IPS-NIHi7 (cell line): Measurements from ENCODE around the gene RGS9BP.
"Not testable (repeated sequence)": the region's sequence is repeated elsewhere in the genome, so short reads cannot be mapped to it uniquely, and the experiment has no call there.

Experiments
- DNase-seq: peaks from one replicate; pipeline ENCODE4 v3.0.0; 2012; ENCODE audit warnings: mixed read lengths; ENCODE audit errors: extremely low spot score

Gene RGS9BP, protein sequence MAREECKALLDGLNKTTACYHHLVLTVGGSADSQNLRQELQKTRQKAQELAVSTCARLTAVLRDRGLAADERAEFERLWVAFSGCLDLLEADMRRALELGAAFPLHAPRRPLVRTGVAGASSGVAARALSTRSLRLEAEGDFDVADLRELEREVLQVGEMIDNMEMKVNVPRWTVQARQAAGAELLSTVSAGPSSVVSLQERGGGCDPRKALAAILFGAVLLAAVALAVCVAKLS

DNA sequence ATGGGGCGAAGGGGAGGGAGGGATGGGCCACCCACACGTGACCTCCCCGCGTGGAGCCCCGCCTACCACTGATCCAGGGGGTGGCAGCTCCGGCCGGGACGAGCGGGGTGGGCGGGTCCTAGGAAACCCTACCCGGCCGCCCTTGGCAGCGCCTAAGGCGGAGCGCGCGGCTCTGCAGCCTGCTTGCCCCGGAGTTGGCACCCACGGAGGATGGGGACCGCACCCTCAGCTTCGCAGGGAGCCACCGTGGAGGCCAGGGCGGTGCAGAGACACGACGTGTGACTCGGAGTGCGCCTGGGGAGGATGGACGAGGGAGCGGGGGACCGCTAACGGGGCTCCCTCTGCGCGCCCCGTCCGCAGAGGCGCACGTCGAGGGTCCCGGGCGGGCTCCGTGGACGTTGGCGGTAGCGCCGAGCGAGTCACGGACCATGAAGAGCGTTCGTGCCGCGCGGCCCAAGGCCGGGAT is at the start of gene RGS9BP:
RGS9BP (plus strand) TSS at position 129 of the 466 bp plus-strand sequence. CDS start 416 bp downstream, outside the sequence.
- peak; percentile 47 for DNase-seq

DNA sequence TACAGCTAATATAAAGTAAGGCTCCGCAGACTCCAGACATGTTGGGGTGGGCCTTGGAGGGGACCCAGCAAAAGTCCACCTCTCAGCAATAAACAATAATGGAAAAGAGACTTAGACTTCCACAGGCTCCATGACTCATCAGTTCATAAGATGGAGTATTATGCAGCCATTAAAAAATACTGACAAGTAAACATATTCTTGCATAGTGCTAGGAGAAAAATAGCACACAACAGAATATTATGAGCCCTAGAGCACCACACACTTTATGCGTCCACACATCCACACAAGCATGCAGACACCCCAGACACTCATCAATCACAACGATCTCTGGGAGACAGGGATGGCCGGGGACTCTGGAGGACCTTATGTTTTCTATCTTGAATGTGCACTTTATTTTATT is 48.7 kb upstream of the RGS9BP start:
- DNase-seq = no peak

DNA sequence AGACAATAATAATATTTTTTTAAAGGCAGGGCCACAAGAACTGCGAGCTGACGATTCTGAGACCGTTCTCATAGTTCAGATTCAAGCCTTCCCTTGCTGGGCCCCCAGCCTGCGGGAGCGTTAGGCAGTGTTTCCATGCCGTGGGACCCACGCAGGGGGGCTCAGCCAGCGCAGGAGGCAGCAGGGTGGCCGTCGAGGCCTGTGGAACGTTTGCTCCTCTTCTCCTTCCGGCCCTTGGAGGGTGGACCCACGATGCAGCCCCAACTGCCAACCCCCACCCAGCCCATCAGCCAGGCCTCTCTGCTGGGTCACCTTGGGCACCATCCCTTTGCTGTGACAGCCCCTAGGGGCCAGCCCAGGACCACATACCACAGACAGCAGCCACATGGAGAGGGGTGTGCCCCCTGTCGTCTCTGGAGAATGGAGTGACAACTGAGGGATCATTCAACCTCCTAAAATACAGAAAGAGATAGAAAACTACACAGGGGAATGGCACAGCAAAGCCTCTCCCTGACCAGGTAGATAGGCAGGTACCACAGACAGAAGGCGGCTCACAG is 47.9 kb upstream of the RGS9BP start:
- DNase-seq = no peak

DNA sequence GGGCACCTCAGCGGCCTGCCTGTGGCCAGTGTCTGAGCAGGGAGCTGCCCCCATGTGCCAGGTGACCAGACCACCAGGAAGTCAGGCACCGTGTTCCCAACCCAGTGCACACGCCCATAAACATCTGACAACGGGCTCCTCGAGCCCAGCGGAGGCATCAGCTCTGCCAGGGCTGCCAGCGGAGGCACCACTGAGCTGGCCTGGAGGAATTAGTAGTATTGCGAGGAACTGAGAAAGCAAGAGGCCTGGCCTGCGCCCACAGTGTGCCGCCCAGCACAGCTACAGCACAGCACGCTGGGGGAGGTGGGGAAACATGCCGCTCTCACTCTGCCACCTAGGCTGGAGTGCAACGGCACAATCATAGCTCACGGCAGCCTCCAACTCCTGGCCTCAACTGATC is 45.3 kb upstream of the RGS9BP start:
- DNase-seq = no peak

DNA sequence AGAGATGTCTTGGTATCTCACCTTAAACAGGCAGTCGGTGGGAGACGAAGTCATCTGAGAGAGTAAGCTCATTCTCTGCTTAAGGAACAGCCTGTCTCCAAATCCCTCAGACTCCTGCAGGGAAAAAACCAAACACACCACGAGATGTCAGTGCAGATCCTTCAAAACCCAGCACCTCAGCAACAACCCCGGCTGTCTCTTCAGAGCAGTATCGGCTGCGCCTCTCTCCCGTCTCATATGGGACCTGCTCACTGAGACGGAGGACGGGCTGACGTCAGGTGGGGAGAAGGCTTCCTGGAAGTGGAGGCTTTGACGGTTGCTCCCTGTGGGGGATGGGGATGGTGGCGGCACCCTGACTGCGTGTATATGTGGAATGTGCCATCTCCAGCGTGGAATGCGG is 44.3 kb upstream of the RGS9BP start:
- DNase-seq = no peak

DNA sequence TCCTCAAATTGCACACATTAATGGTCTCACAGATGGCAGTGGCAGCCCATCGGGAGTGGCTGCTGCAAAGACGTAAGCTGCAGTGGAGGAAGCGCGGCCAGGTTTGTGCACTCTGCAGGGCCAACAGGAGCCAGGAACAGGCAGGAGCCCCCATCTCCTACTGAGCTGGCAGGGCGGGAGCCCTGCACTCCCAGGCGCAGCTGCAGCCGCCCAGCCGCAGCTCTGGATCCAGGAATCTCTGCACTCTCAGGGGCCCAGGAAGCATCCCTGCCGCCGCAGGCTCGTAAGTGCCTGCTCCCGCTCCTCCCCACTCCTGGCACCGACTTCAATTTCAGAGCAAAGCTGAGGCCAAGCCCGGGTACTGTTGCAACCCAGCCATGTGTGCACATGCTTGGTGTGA is 38.2 kb upstream of the RGS9BP start:
- no peak for DNase-seq

DNA sequence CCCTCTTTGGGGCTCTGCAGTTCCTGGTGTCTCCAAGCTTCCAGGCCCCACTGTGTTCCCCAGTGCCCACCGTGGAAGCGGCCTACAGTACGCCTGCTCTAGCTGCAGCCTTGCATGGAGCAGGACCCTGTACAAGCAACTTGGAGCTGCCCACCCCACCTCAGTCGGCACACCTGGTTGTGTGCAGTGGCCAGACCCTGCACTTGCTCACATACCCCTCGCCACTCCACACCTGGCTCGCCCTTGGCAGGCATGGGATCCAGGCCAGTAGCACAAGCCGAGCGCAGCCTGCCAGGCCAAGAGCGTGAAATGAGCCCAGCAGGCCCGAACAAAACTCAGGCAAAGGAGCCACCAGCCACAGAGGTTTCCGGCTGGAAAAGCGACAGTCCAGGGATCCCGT is 37.0 kb upstream of the RGS9BP start:
- DNase-seq = no peak

DNA sequence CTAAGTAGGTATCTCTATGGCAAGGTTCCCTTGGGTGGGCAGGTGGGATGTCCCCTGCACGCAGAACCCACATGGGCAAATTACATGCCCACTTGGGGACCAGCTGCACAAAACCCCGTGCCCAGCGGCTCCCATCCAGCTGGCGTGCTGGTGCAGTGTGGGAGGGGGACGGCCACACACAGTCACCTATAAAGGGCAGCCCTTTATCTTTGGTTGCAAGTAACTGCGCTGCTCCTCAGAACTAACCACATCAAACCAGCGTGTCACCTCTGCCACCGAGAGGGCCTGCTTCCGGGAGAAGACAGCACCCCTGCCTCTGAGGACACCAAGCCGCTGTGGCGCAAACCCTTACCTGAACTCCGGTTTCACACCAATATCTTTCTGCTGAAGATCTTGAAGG is 32.9 kb upstream of the RGS9BP start:
- no peak for DNase-seq

DNA sequence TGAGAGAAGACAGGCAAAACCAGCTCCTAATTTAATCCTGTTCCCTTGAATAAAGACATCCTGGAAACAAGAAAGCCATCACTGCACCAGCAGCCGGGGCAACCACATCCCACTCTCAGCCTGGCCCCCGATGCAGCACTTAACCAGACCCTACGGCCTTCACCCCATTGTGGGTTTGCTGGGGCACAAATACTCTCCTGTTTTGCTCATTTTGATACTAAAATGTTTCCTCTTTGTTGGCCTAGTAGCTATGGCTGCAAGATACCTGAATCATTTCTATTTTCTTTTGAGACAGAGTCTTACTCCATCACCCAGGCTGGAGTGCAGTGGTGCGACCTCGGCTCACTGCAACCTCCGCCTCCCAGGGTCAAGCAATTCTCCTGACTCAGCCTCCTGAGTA is 29.1 kb upstream of the RGS9BP start:
- DNase-seq = no peak

DNA sequence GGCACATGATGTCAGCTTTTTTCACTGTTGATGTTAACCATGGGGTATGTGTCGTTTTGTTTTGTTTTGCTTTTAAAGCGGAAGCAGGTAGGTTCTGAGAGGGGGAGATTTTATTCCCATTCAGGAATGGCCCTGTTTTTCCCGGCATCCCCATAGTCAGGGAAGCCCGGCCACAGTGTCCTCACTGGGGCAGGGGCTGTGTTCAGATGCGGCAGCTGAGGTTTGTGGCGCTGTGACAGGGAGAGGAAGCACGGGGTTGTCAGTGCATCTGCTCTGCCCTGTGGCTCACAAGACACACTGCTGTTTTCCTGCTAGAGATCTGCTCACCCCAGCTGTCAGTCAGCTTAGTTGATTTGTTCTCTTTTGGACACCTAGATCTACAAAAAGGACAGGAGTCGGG is 28.3 kb upstream of the RGS9BP start:
- DNase-seq = no peak

DNA sequence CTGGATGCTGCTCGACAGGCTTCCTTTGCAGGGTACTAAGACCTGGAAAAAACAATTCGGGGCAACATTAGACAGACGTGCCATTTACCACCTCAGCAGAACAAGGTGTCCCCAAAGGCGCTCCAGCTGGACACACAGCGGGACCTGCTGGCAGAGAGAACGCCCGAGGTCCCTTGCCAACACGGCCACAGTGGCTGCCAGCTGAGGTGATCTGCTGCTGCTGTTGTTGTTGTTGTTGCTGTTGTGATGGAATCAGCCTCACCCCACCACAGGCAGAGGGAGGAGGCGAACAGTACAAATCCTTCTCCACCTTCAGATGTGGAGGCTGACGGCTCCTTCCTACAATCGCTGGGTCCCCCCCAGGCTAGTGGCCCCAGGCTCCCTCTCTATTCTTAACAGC is 25.9 kb upstream of the RGS9BP start:
- DNase-seq = no peak

DNA sequence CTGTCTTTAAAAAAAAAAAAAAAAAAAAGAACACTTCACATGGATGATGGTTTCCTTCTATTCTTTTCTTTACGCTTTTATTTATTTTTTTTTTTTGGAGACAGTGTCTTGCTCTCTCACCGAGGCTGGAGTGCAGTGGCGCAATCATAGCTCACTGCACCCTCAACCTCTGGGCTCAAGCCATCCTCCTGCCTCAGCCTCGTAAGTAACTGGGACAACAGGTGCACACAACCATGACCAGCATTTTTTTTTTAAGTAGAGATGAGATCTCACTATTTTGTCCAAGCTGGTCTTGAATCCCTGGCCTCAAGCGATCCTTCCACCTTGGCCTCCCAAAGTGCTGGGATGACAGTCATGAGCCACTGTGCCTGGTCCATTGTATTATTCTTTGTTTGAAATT is 25.0 kb upstream of the RGS9BP start:
- DNase-seq = no peak

DNA sequence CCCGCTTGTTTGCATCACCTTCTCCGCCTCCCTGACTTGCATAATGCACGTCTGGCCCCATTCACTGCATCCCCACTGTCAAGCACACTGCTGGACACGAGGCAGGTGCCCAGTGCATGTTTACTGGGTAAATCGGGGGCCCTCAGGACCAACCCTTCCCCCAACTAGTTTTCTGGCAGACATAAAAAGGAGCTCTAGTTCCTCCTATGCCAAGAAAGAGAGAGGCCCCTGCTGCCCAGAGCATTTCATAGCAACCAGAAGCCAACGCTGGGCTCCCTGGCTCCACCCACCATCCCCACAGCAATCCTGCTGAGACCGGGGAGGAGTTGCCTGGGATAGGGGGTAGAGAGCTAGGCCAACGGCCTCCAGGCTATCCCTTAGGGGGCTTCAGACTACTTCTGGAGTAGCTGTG is 23.9 kb upstream of the RGS9BP start:
- peak; percentile 94 for DNase-seq

DNA sequence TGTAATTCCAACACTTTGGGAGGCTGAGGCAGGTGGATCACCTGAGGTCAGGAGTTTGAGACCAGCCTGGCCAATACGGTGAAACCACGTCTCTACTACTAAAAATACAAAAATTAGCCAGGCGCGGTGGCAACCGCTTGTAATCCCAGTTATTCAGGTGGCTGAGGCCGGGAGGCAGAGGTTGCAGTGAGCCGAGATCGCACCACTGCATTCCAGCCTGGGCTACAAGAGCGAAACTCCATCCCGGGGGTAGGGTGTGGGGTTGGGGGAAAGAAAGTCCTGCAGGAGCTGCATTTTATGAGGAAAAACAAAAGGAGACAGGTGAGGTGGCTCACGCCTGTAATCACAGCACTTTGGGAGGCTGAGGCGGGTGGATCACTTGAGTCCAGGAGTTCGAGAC is 23.3 kb upstream of the RGS9BP start:
- DNase-seq = not testable (repeated sequence)

DNA sequence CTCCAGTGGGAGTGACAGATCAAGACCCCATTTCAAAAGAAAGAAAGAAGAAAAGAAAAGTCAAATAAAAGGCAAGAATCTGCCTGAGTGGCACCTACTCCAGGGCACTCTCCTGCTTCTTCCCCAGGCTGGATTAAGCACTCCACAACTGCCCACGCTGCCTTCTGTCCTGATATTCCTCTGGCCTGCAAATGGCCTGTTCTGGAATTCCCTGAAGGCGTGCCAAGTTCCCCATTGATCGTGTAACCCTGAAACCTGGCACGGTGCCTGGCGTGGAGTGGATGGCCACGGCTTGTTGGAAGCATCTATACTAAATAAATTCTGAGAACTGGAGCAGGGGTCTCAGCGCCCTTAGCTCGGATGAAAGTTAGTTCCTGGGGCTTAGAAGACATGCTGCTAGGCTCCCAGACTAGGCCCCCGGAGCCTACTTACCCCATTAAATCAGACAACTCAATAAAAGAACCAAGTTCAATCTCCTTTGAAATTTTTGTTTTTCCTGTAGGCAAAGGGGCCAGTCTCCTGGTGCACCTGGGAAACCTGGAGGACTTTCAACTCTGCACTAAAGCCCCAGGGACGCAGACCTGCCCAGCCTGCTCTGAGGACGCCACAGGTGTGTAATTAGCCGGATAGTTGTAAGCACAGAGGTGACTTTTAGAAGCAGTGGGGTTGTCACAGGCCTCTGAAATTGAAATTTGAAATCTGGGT is 22.6 kb upstream of the RGS9BP start:
- no peak for DNase-seq

DNA sequence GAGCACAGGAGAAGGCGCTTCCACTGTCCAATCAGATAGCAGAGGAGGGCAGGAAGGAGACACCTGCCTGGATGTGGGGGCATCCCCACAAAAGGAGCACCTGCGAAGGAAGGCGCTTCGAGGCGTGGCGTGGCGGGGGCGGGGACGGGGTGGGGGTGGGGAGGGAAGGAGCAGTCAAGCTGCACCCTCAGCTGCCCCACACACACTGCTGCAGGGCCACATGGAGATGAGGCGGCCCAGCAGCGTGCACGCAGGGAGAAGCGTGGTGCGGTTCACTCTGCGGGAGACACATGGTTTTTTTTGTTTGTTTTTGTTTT is 22.1 kb upstream of the RGS9BP start:
- no peak for DNase-seq

DNA sequence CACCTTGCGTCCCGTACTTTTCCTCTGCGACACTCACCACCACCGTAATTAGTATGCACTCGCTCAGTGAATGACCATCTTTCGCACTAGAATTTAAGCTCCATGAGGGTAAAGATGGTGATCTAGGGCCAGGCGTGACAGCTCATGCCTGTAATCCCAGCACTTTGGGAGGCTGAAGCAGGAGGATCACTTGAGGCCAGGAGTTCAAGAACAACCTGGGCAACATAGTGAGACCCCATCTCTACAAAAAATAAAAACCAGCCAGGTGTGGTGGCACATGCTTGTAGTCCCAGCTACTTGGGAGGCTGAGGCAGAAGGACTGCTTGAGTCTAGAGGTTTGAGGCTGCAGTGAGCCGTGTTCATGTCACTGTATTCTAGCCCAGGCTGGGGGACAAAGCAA is 19.3 kb upstream of the RGS9BP start:
- DNase-seq = not testable (repeated sequence)

DNA sequence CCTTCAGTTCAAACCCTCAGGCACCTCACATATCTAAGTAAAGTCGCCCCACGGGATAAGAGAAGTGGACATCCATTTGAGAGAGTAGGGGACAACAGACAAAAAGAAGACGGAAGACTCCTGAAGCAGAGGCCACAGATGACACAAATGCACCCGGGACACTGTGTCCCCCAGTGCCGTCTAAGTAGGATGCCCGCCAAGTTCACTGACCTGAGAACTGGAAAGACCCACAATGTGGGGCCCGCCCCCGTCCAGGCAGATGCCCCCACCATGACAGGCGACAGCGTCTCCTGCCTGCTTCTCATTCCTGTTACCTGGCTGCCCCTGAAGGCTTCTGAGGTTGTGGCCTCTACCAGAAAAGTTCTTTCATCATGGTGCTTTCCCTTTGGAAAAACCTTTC is 17.6 kb upstream of the RGS9BP start:
- DNase-seq = no peak

DNA sequence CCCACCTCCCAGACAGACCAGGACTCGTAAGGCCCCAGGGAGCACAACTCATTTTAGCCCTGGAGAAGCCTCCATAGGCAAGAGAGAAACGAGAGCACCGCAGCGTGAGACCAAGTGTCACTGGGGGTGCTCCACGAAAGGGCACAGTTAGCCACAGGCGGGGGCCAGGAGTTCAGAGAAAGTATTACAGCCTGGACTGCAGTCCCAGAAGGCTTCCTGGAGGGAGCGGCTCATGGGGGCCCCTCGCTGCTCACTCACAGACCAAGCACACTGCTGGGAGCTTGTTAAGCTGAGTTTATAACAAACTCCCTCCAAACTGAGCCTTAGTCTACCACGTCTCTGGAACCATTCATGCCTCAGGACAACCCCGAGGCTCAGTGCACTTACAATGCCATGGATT is 17.1 kb upstream of the RGS9BP start:
- no peak for DNase-seq

DNA sequence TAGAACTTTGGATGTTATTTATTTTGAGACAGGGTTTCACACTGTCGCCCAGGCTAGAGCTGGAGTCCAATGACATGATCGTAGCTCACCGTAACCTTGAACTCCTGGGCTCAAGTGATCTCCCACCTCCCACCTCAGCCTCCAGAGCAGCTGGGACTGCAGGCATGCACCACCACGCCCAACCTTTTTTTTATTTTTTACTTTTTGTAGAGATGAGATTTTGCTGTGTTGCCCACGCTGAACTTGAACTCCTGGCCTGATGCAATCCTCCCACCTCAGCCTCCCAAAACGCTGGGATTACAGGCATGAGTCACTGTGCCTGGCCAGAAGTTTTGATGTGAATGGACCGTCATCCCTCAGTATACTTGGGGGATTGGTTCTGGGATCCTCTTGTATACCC is 14.3 kb upstream of the RGS9BP start:
- DNase-seq = no peak

DNA sequence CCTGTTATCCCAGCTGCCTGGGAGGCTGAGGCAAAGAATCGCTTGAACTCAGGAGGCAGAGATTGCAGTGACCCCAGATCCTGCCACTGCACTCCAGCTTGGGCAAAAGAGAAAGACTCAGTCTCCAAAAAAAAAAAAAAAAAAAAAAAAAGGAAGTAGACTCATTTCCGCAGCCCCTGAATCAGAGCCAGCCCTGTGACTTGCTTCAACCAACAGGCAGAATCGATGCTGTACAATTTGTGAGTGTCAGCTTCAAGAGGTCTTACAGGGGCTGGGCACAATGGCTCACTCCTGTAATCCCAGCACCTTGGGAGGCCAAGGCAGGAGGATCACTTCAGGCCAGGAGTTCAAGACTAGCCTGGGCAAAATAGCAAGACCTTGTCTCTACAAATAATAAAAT is 13.5 kb upstream of the RGS9BP start:
- no peak for DNase-seq

DNA sequence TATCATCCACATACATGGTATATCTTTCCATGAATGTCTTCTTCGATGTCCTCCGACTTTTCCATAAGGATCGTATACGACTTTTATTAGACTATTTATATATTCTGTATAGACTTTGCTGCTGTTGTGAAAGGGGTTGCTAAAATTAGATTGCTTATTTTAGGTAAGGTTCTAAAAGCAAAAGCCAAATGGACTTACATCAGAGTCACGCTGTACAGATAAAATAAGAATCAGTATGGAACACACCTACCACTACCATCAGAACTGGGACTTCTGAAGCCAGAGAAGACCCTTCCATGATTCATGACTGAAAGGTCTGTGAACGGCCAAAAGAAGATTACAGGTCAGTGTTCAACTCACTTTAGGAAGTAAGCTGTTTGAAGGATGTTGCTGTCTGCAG is 9.6 kb upstream of the RGS9BP start:
- no peak for DNase-seq

DNA sequence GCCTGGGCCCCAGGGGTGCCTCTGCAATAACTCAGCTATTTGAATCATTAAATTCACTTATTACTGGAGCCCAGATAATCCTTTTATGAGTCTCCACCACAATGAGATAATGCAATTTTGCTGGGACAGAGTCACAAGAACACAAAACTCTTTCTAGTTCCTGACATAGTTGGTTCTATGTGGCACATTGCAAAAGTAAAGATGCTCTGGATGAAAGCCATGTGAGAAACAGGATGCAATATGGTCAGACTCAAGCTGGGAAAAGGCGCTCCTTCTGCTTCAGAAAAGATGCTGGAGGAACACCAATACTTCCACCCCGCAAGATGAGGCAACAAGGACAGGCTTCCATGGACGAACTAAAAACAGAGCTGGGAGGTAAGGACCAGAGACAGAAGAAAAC is 6.3 kb upstream of the RGS9BP start:
- DNase-seq = no peak
